Tibial nerve (tissue), 4 donors: ENCODE measurements around the gene CSNK1G2.

Experiments
- CTCF ChIP-seq, 5 experiments: fragments of 200-600 bp in 3 of 5; fragments of 450-650 bp in 2 of 5; sonication (generic) in 3 of 5; IDR thresholded peaks; one replicate each; pipeline ENCODE4 v1.5.1; 2016 to 2019; ENCODE audit warnings: antibody characterized with exemption in 5 of 5, mild to moderate bottlenecking in 3 of 5, moderate library complexity in 2 of 5
- EP300 ChIP-seq, 2 donors: sonication (generic); formaldehyde crosslinking; IDR thresholded peaks; one replicate each; pipeline ENCODE4 v1.6.1; 2017; ENCODE audit warnings: antibody characterized with exemption in 2 of 2, mild to moderate bottlenecking in 1 of 2
- POLR2A ChIP-seq, 2 donors: fragments of 450-650 bp; IDR thresholded peaks; one replicate each; pipeline ENCODE4 v1.6.1; 2017; ENCODE audit warnings: antibody characterized with exemption in 2 of 2, mild to moderate bottlenecking in 2 of 2, moderate library complexity in 2 of 2

DNA sequence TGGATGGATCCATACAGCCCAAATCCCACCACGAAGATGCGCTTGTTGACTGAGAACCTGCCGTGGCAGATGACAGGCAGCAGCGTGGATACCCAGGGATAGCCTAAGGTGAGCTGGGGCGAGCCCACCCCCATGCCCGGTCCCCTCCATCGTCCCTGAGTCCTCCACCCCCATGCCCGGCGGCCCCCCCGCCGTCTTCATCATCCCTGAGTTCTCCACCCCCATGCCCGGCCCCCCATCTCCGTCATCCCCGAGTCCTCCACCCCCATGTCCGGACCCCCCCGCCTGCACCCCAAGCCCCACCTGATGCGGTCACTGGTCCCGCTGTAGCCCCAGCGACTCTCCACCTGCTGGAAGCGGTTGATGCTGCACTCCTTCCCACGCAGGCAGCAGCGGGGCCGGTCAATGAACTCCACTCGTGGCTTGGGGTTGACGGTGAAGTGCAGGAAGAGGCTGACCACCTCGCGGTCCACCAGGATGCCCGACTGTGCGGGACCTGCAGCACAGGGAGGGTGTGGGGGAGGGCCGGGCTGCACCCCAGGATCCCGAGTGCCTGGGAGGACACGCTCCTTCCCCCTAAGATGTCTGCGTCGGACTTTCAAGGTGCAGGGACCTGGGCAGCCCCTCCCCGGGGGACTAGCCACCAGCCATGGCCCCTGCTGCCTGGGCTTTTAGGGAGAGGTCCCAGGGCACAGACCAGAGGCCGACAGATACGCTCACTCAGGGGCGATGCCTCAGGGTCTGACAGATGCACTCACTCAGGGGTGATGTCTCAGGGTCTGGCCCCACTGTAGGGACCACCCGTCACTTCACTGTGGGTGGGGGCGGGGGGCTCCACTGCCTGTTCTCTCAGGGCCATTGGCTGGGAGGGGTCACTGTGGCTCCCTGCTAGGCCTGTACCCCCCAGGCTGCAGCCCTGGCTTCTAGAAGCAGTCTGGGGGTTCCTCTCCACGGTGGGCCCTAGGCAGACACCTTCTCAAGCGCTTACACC, 46.5 kb downstream of the CSNK1G2 start:
- no peak for TF ChIP-seq POLR2A (IDR thresholded peaks at IDR 0.05)
- TF ChIP-seq CTCF (IDR thresholded peaks at IDR 0.05) = no peak
- no peak for TF ChIP-seq EP300 (IDR thresholded peaks at IDR 0.05)
